Stimulated activated naive CD8-positive, alpha-beta T cell treated with anti-CD3 and anti-CD28 coated beads, Interleukin-15, amount 100 ng/mL, for 72 hours (primary cell): ENCODE results near the gene CCDC170.

Source experiments
- ATAC-seq: fragments of 150-1000 bp; cut with Tn5 transposase; 2 replicates; pipeline ENCODE4 v1.10.0; 2021; ENCODE audit warnings: mild to moderate bottlenecking, moderate library complexity
- DNase-seq, 2 donors: peaks; one replicate each; pipeline ENCODE4 v3.0.0; 2021 to 2022
- H3K27ac Mint-ChIP-seq, 2 donors: one replicate each; pipeline ENCODE4 v1.8.0; 2022; ENCODE audit warnings: mild to moderate bottlenecking in 2 of 2, mixed read lengths in 2 of 2, moderate library complexity in 2 of 2
- H3K27me3 Mint-ChIP-seq: one replicate; pipeline ENCODE4 v1.8.0; 2022; ENCODE audit warnings: mixed read lengths
- H3K4me1 Mint-ChIP-seq: one replicate; pipeline ENCODE4 v1.8.0; 2022; ENCODE audit warnings: mild to moderate bottlenecking, mixed read lengths
- H3K4me3 Mint-ChIP-seq, 2 donors: one replicate each; pipeline ENCODE4 v1.8.0; 2022; ENCODE audit warnings: mild to moderate bottlenecking in 2 of 2, mixed read lengths in 2 of 2, moderate library complexity in 1 of 2
- H3K9me3 Mint-ChIP-seq, 2 donors: one replicate each; pipeline ENCODE4 v1.8.0; 2022; ENCODE audit warnings: mixed read lengths in 2 of 2

The CCDC170 gene

DNA sequence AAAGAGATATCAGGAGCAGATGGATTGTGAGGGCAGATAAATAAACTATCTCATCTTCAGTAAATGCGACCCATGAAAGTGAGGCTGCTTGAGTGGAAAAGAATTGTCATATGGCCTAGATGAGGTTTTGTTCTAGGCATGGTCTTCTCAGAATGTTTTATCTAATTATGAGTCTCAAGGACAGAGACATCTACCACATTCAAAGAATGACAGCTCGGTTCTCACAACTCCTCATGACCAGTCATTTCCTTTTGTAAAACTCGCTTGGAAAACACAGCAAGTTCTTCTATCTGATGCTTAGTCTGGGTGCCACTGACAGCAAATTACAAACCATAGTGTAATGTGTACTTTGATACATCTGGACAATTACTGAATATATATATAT is 140.5 kb downstream of the CCDC170 start:
- ATAC-seq (peak; percentile 90), DNase-seq (peak in 1 of 2 donors; percentile 12)
- H3K27ac Mint-ChIP-seq, result no peak overlapping the region
- no peaks in the 10 kb centered on the region for H3K4me1 Mint-ChIP-seq
- H3K27me3 Mint-ChIP-seq, result peaks cover 45% of the 10 kb centered on the region
- H3K9me3 Mint-ChIP-seq, result peaks cover 7 to 8% of the 10 kb centered on the region in 2 donors
- no peak overlapping the region for H3K4me3 Mint-ChIP-seq

DNA sequence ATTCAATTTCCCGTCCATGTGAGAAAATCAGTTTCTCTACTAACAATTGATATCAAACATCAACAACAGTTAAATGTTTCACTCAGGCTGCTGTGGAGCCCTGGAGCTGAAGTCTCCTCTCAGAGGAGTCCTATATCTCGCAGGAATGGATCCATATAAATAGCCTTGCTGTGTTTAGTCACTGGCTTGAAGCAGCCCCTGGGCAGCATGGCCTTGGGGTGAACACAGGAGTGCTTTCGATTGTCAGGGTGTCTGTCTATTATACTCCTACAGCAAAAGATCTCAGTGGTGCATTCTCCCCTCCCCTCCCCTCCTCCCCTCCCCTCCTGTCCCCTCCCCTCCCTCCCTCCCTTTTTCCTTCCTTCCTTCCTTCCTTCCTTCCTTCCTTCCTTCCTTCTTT is 141.9 kb downstream of the CCDC170 start:
- H3K27me3 Mint-ChIP-seq, result peaks cover 33% of the 10 kb centered on the region
- no peak overlapping the region for H3K4me3 Mint-ChIP-seq
- DNase-seq (no peak), ATAC-seq (no peak)
- H3K9me3 Mint-ChIP-seq, result peaks cover 9 to 13% of the 10 kb centered on the region in 2 donors
- no peak overlapping the region for H3K27ac Mint-ChIP-seq
- H3K4me1 Mint-ChIP-seq, result no peaks in the 10 kb centered on the region

DNA sequence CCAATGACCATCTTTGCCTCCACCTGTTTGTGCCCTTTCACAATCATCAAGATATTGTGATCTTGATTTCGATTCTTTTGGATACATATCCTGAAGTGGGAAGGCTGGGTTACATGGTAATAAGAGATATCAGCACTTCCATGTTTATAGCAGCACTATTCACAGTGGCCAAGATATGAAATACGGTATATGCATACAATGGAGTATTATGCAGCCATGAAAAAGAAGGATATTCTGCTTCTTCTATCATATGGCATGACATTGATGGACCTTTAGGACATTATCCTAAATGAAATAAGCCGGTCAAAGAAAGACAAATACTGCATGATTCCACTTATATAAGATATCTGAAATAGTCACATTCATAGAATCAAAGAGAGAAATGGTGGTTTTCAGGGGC is 144.0 kb downstream of the CCDC170 start:
- DNase-seq, result no peak
- no peak overlapping the region for H3K4me3 Mint-ChIP-seq
- H3K27me3 Mint-ChIP-seq, result peaks cover 37% of the 10 kb centered on the region

DNA sequence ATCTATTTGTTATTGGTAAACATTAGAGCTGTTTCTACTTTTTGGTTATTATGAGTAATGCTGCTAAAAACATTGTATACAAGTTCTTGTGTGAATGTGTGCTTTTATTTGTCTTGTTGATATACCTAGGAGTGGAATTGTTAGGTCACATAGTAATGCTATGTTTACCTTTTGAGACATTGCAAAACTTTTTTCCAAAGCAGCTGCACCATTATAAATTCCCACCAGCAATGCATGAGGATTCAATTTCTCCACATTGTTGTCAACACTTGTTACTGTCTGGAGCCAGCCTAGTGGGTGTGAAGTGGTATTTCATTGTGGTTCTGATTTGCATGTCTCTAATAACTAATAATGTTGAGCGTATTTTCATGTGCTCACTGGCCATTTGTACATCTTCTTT is 145.9 kb downstream of the CCDC170 start:
- no peak for DNase-seq
- H3K27ac Mint-ChIP-seq, result no peak overlapping the region
- peaks cover 17 to 37% of the 10 kb centered on the region in 2 donors for H3K9me3 Mint-ChIP-seq
- no peak for ATAC-seq
- H3K4me3 Mint-ChIP-seq, result no peak overlapping the region
- H3K27me3 Mint-ChIP-seq, result peaks cover 32% of the 10 kb centered on the region
- H3K4me1 Mint-ChIP-seq, result no peaks in the 10 kb centered on the region

More for the DNA sequence above, 144.0 kb downstream of the CCDC170 start:
- Mint-ChIP-seq H3K27ac (no peak overlapping the region), H3K9me3 (peaks cover 17 to 27% of the 10 kb centered on the region in 2 donors), H3K4me1 (no peaks in the 10 kb centered on the region)
- no peak for ATAC-seq

DNA sequence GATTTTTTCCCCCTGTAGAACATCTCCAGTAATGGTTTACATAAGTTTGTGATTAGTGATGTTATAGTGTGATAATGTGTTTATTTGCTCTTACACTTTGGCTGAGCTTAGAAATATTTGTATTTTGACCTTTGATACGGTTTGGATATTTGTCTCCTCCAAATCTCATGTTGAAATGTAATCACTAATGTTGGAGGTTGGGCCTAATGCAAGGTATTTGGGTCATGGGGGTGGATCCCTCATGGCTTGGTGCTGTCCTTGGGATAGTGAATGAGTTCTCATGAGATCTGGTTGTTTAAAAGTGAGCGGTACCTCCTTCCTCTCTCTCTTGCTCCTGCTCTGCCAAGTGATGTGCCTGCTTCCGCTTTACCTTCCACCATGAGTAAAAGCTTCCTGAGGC is 147.2 kb downstream of the CCDC170 start:
- Mint-ChIP-seq H3K9me3 (peaks cover 17 to 37% of the 10 kb centered on the region in 2 donors), H3K4me3 (no peak overlapping the region), H3K27ac (no peak overlapping the region), H3K4me1 (no peaks in the 10 kb centered on the region), H3K27me3 (peaks cover 38% of the 10 kb centered on the region)
- ATAC-seq, result no peak
- no peak for DNase-seq

DNA sequence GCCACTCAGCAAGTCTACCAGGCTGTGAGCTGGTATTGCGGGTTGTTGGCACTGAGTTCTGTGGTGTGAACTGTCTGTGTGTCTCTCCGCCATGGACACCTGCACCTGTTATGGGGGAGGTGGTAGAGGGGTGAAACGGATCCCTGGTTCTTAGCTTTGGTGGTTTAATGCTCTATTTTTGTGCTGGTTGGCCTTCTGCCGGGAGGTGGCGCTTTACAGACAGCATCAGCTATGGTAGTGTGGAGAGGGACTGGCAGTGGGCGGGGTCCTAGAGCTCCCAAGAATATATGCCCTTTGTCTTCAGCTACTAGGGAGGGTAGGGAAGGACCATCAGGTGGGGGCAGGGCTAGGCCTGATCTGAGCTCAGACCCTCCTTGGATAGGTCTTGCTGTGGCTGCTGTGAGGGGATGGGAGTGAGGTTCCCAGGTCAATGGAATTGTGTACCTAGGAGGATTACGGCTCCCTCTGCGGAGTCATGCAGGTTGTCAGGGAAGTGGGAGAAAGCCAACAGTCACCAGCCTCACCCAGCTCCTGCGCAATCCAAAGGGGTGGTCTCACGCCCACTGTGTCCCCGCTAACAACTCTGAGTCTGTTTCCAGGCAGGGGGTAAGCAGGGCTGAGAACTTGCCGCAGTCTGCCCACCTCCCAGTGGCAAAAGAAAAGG is 154.3 kb downstream of the CCDC170 start:
- Mint-ChIP-seq H3K4me3 (no peak overlapping the region), H3K4me1 (no peaks in the 10 kb centered on the region), H3K27ac (no peak overlapping the region), H3K27me3 (peaks cover 38% of the 10 kb centered on the region), H3K9me3 (peaks cover 0 to 10% of the 10 kb centered on the region in 2 donors)
- DNase-seq (no peak), ATAC-seq (no peak)

DNA sequence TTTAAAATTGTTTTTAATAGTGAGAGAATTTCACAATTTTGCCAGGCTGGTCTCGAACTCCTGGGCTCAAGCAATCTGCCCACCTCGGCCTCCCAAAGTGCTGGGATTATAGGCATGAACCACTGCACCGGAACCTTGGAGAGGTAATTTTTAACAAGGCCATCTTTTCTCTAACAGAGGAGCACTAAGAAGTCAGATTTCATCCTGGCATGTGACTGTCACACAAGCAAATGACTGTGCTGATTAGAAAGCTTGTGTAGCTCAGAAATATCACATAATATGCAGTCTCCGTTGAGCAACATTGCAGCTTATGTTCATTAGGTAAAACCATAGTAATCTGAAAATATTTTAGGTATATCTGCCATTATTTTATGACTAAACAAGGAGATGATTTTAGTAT is 156.0 kb downstream of the CCDC170 start:
- no peak overlapping the region for H3K4me3 Mint-ChIP-seq
- ATAC-seq, result no peak
- H3K27ac Mint-ChIP-seq, result no peak overlapping the region
- no peaks in the 10 kb centered on the region for H3K4me1 Mint-ChIP-seq
- H3K27me3 Mint-ChIP-seq, result peaks cover 39% of the 10 kb centered on the region
- peaks cover 0 to 8% of the 10 kb centered on the region in 2 donors for H3K9me3 Mint-ChIP-seq
- DNase-seq, result no peak

DNA sequence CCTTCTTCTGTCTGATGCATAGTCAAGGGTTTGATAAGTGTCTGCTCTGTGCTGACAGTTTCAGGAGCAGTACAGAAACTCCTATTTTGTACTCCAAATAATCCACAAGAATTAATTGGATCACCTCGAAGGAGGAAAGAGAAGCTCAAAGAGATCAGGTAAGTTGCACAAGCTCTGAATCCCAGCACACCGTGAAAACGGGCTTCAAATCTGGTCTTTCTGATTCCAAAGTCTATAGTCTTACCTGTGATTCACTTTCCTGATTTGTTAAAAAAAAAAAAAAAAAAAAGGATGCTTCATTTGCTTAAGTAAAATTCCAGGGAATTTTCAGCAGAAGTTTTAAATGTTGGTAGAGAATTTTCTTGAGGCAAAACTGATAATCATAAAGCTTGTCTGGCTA is 157.8 kb downstream of the CCDC170 start:
- ATAC-seq, result no peak
- peaks cover 21% of the 10 kb centered on the region for H3K27me3 Mint-ChIP-seq
- no peaks in the 10 kb centered on the region for H3K4me1 Mint-ChIP-seq
- no peak for DNase-seq
- H3K9me3 Mint-ChIP-seq, result peaks cover 0 to 12% of the 10 kb centered on the region in 2 donors
- no peak overlapping the region for H3K27ac Mint-ChIP-seq
- no peak overlapping the region for H3K4me3 Mint-ChIP-seq

DNA sequence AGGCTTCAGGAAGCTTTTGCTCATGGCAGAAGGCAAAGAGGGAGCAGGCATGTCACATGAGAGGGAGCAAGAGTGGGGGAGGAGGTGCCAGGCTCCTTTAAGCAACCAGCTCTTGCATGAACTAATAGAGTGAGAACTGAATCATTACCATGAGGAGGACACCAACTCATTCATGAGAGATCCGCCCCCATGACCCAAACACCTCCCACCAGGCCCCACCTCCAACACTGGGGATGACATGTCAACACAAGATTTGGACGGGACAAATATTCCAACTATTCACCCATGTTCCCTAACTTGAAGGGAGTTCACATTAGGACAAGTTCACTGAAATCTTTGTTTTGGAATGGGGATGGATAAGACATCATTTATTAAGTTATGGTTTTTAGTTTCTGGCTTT is 158.5 kb downstream of the CCDC170 start:
- peaks cover 19% of the 10 kb centered on the region for H3K27me3 Mint-ChIP-seq
- H3K27ac Mint-ChIP-seq, result no peak overlapping the region
- H3K4me3 Mint-ChIP-seq, result no peak overlapping the region
- ATAC-seq, result no peak
- H3K4me1 Mint-ChIP-seq, result no peaks in the 10 kb centered on the region
- DNase-seq, result no peak
- H3K9me3 Mint-ChIP-seq, result peaks cover 0 to 12% of the 10 kb centered on the region in 2 donors

DNA sequence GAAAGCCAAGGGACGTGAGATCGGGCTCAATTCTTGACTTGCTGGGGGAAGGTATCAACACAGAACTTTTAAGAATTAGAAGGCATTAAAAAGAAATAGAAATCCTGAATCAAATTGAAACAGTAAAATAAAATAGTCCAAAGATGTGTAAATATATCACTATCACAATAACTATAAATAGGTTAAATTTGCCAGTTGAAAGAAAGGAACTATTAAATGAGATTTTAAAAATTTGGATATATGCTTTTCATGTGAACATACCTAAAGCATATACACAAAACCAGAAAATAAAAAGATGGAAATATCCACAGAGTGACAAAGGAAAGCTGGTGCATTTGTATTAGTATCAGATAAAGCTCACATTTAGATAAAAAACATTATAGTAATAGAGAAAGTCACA is 161.3 kb downstream of the CCDC170 start:
- H3K9me3 Mint-ChIP-seq, result peaks cover 0 to 12% of the 10 kb centered on the region in 2 donors
- H3K4me3 Mint-ChIP-seq, result no peak overlapping the region
- no peak overlapping the region for H3K27ac Mint-ChIP-seq
- DNase-seq (no peak), ATAC-seq (no peak)
- no peaks in the 10 kb centered on the region for H3K4me1 Mint-ChIP-seq
- H3K27me3 Mint-ChIP-seq, result peaks cover 8% of the 10 kb centered on the region

DNA sequence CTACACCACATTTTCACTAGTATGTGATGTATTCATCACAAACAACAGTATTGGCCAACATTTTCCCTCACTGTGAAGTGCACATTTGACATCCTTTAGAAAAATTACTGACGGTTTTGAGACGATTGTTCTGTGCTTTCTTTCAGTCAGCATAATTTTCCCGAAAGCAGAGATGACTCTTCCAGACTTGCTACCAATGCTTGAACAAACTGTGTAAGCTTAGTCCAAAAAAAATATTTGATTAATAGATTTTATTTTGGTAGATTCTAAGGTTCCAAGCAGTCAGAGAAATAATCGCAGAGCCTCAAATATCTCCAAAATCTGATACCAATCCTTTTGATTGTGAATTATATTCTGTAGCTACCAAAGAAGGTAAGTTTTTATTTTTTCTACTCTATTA is 162.6 kb downstream of the CCDC170 start:
- H3K4me1 Mint-ChIP-seq, result no peaks in the 10 kb centered on the region
- DNase-seq, result no peak
- ATAC-seq, result no peak
- no peak overlapping the region for H3K4me3 Mint-ChIP-seq
- H3K27ac Mint-ChIP-seq, result no peak overlapping the region
- peaks cover 0 to 12% of the 10 kb centered on the region in 2 donors for H3K9me3 Mint-ChIP-seq
- H3K27me3 Mint-ChIP-seq, result peaks cover 8% of the 10 kb centered on the region

DNA sequence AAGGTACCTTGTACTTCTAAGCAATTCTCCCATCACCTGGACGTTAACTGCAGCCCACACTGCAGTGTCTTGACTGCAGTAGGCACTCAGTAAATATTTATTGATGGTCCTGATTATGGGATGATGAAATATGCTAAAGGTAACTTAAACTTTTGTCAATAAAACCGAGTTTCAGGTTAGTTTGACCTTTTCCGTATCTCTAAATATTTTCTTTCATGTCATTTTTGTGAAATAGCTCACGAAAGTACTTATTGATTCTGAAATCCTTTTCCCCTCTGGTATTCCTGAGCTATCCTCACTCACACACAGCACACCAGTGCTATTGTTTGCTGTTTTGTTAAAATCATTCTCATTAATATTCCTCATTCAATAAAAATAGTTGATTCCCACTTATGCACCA is 164.3 kb downstream of the CCDC170 start:
- Mint-ChIP-seq H3K27ac (no peak overlapping the region), H3K27me3 (peaks cover 8% of the 10 kb centered on the region)

DNA sequence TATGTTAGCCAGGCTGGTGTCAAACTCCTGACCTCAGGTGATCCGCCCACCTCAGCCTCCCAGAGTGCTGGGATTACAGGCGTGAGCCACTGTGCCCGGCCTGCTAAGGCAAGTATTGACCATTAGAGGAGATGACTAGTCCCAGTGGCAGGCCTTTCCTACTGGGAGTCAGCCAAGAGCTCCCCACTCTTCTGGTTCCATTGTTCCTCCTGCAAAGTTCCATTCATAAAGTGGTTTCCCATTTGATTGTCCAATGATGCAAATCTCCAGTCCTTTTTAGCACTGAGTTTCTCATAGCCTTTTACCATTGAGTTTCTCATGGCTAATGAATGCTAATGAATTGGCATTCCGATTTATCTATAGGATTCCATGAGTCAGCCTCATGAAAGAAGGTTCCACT is 165.4 kb downstream of the CCDC170 start:
- Mint-ChIP-seq H3K4me1 (no peaks in the 10 kb centered on the region), H3K27ac (no peak overlapping the region), H3K4me3 (no peak overlapping the region), H3K27me3 (peaks cover 6% of the 10 kb centered on the region), H3K9me3 (peaks cover 0 to 10% of the 10 kb centered on the region in 2 donors)
- DNase-seq (no peak), ATAC-seq (no peak)

More for the DNA sequence above, 164.3 kb downstream of the CCDC170 start:
- H3K4me1 Mint-ChIP-seq, result no peaks in the 10 kb centered on the region
- no peak for DNase-seq
- no peak for ATAC-seq
- H3K4me3 Mint-ChIP-seq, result no peak overlapping the region
- H3K9me3 Mint-ChIP-seq, result peaks cover 0 to 12% of the 10 kb centered on the region in 2 donors

DNA sequence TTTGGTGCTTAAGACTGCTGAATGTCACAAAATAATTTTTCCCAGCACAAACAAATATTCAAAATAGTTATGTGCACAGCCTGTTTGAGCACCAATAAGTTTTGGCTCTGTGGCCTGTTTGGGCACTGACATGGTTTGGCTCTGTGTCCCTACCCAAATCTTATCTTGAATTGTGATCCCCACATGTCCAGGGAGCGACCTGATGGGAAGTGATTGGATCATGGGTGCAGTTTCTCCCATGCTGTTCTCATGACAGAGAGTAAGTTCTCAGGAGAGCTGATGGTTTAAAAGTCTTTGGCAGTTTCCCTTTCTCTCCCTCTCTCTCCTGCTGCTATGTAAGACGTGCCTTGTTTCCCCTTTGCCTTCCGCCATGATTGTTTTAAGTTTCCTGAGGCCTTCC is 167.7 kb downstream of the CCDC170 start:
- Mint-ChIP-seq H3K27ac (no peak overlapping the region), H3K9me3 (no peaks in the 10 kb centered on the region), H3K4me1 (no peaks in the 10 kb centered on the region), H3K27me3 (peaks cover 11% of the 10 kb centered on the region), H3K4me3 (no peak overlapping the region)
- no peak for ATAC-seq
- DNase-seq, result no peak

DNA sequence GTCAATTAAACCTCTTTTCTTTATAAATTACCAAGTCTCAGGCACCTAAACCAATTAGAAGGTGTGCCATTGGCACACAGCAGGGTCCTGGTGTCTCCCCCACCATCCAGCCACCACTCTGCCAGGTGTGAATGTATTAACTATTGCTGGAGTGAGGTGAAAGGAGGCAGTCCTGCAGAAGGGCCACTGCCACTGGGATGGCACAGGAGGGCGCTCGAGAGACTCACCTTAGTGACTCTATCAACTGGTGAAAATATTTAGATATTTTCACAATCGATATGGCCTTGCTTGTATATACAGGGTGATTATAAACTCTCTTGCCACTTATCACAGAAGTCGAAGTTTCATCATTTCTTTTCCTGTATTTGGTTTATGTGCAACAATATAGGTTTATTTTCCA is 168.1 kb downstream of the CCDC170 start:
- Mint-ChIP-seq H3K4me3 (no peak overlapping the region), H3K9me3 (no peaks in the 10 kb centered on the region), H3K4me1 (no peaks in the 10 kb centered on the region), H3K27me3 (peaks cover 11% of the 10 kb centered on the region), H3K27ac (no peak overlapping the region)
- DNase-seq (no peak), ATAC-seq (no peak)

DNA sequence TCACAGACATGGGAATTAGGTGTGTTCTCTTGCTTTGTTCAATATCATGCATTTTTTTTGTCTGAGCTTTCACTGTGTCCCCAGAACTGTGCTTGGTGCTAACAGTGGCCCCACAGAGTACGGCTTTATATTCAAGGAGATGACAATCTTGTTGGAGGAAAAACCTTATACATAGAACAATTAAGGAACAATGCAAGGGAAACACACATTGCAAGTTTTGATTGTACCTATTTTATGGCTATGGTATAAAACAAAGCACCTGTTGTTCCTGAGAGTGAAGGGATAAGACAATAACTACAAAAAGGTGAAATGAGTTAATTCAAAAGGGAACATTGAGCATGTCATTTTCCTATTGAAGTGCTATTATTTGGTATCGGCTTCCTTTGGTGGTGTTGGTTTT is 169.7 kb downstream of the CCDC170 start:
- no peak overlapping the region for H3K27ac Mint-ChIP-seq
- H3K27me3 Mint-ChIP-seq, result peaks cover 11% of the 10 kb centered on the region
- H3K4me3 Mint-ChIP-seq, result no peak overlapping the region
- H3K9me3 Mint-ChIP-seq, result no peaks in the 10 kb centered on the region
- H3K4me1 Mint-ChIP-seq, result no peaks in the 10 kb centered on the region
- no peak for DNase-seq
- ATAC-seq, result no peak

DNA sequence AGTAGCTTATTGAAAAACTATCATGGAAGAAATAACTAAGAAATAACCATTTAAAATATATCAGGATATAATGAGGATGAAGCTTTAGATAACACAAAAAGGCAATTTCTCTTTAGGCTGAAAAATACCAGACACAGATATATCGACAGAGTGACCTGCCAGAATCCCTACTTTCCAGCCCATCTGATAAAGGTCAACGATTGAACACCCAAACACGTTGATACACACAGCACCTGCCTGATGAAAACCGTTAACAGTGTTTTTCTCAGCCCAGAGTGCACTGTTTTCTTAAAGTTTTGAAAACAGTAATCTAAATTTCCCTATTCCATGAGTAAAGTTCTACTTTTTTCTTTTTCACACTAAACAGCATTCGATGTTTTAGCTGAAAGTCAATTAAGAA is 170.6 kb downstream of the CCDC170 start:
- Mint-ChIP-seq H3K27me3 (peaks cover 11% of the 10 kb centered on the region), H3K4me3 (no peak overlapping the region), H3K9me3 (no peaks in the 10 kb centered on the region), H3K4me1 (no peaks in the 10 kb centered on the region), H3K27ac (no peak overlapping the region)
- DNase-seq (no peak), ATAC-seq (no peak)
